Prostate gland (tissue), 2 donors: ENCODE results near the gene KRTAP19-7.

ENCODE experiments used
- CTCF ChIP-seq, 4 experiments: fragments of 200-600 bp in 2 of 4; fragments of 450-650 bp in 2 of 4; sonication (generic) in 2 of 4; IDR thresholded peaks; 1 replicate in 3 of 4; 2 replicates in 1 of 4; pipeline ENCODE4 v1.5.1; 2016 to 2019; ENCODE audit warnings: antibody characterized with exemption in 4 of 4, mild to moderate bottlenecking in 2 of 4, moderate library complexity in 2 of 4
- POLR2A ChIP-seq: fragments of 450-650 bp; IDR thresholded peaks from one replicate; pipeline ENCODE4 v1.6.1; 2016; ENCODE audit warnings: antibody characterized with exemption, mild to moderate bottlenecking
- POLR2AphosphoS5 ChIP-seq: sonication (generic); formaldehyde crosslinking; IDR thresholded peaks from one replicate; pipeline ENCODE4 v1.6.1; 2017; ENCODE audit warnings: antibody characterized with exemption

DNA sequence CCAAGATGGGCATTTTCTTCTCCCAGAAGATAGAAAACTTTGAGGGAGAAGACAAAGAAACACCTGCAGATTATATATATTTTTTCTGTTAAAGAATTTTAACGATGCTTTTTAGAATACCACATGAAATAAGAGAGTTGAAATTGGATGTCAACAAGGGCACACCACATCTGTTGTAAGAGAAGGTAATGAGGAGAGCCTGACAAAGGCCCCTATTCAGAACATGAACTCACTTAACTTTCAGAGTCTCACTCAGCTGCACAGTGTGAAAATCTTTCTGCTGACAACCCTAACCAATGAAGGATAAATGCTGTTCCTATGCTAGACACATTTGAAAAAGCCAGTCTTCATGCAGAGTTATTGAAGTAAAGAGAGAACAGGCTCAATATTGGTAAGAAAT, 21.8 kb upstream of the KRTAP19-7 start:
- TF ChIP-seq POLR2AphosphoS5 (no peak), CTCF (IDR thresholded peaks at IDR 0.05) (no peak), POLR2A (no peak)
